MM.1S (cell line): ENCODE data around the gene RPL29.

Source experiments
- EZH2 ChIP-seq: fragments of 300-600 bp; sonication (generic); optimal IDR thresholded peaks from 2 replicates; pipeline ENCODE3; 2017; ENCODE audit warnings: low read depth, mild to moderate bottlenecking, antibody characterized with exemption, low read length, mixed read lengths
- EZH2phosphoT487 ChIP-seq: fragments of 300-600 bp; sonication (generic); IDR thresholded peaks from 2 replicates; pipeline ENCODE4 v1.6.1; 2018; ENCODE audit warnings: antibody characterized with exemption, low read length
- TF ChIP-seq, protein P1 (sequence below): fragments of 300-600 bp; sonication (generic); IDR thresholded peaks from 2 replicates; pipeline ENCODE4 v1.5.1; 2016; ENCODE audit warnings: antibody characterized with exemption, low read length, mixed read lengths

DNA sequence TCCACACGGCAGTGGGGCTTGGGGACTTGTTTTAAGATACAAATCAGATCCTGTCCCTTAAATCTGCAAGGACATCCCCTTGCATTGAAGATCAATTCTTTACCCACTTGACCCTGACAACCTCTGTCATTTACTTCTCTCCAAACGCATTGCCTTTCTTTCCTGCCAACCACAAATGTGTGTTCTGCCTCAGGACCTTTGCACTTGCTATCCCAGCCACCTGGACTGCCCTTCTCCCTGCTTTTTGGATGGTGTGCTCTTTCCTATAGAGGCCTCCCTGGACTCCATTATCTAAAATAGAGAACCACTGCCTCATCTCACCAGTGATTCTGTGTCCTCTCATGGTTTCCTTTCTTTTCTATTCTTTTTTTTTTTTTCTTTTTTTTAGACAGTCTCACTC, 1.5 kb upstream of the RPL29 start:
- TF ChIP-seq EZH2 (no peak), EZH2phosphoT487 (no peak)
- TF ChIP-seq, protein P1, sequence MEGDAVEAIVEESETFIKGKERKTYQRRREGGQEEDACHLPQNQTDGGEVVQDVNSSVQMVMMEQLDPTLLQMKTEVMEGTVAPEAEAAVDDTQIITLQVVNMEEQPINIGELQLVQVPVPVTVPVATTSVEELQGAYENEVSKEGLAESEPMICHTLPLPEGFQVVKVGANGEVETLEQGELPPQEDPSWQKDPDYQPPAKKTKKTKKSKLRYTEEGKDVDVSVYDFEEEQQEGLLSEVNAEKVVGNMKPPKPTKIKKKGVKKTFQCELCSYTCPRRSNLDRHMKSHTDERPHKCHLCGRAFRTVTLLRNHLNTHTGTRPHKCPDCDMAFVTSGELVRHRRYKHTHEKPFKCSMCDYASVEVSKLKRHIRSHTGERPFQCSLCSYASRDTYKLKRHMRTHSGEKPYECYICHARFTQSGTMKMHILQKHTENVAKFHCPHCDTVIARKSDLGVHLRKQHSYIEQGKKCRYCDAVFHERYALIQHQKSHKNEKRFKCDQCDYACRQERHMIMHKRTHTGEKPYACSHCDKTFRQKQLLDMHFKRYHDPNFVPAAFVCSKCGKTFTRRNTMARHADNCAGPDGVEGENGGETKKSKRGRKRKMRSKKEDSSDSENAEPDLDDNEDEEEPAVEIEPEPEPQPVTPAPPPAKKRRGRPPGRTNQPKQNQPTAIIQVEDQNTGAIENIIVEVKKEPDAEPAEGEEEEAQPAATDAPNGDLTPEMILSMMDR, result no peak
